Ectodermal cell (in vitro differentiated cells): ENCODE data around the gene IGF1R.

Source experiments
- H3K27ac ChIP-seq: 2 replicates; pipeline ENCODE4 v1.7.0; 2013; ENCODE audit warnings: mild to moderate bottlenecking, low read depth, low read length; ENCODE audit not compliant: insufficient read depth, poor library complexity, severe bottlenecking
- H3K27me3 ChIP-seq: 2 replicates; pipeline ENCODE4 v1.7.0; 2013; ENCODE audit warnings: mild to moderate bottlenecking, low read length; ENCODE audit not compliant: insufficient read depth, control insufficient read depth, poor library complexity, severe bottlenecking
- H3K36me3 ChIP-seq: one replicate; pipeline ENCODE4 v1.7.0; 2013; ENCODE audit warnings: low read length; ENCODE audit not compliant: control insufficient read depth, insufficient read depth
- H3K4me1 ChIP-seq: one replicate; pipeline ENCODE4 v1.7.0; 2013; ENCODE audit warnings: low read length; ENCODE audit not compliant: control insufficient read depth, insufficient read depth
- H3K4me3 ChIP-seq: 2 replicates; pipeline ENCODE4 v1.7.0; 2013; ENCODE audit warnings: low read depth, low read length, control low read depth; ENCODE audit not compliant: insufficient read depth
- H3K9me3 ChIP-seq: 2 replicates; pipeline ENCODE4 v1.7.0; 2013; ENCODE audit warnings: mild to moderate bottlenecking, low read length, moderate library complexity; ENCODE audit not compliant: control insufficient read depth
- WGBS, 2 experiments: methylation state at CpG; one replicate each; pipeline ENCODE4 v1.1.7; 2013; ENCODE audit warnings: missing lambda C conversion rate in 2 of 2; 5-methylcytosine and 5-hydroxymethylcytosine counted together

The IGF1R gene

GRCh38 chr15:98853617-98854420 lies 205.5 kb downstream of the IGF1R start:
- peak overlapping the region; percentile 39 for H3K27ac ChIP-seq
- H3K27me3 ChIP-seq, result no peaks in the 10 kb centered on the region
- 44 to 49% methylated on average over 17 to 18 of the region's 18 CpGs for WGBS, 2 experiments
- no peaks in the 10 kb centered on the region for H3K36me3 ChIP-seq
- no peak overlapping the region for H3K4me3 ChIP-seq
- no peaks in the 10 kb centered on the region for H3K9me3 ChIP-seq
- peaks cover 38% of the 10 kb centered on the region for H3K4me1 ChIP-seq

GRCh38 chr15:98854496-98854895 lies 206.2 kb downstream of the IGF1R start:
- WGBS, 2 experiments, result 78 to 82% methylated on average over 7 of the region's 7 CpGs
- Histone ChIP-seq H3K36me3 (no peaks in the 10 kb centered on the region), H3K9me3 (no peaks in the 10 kb centered on the region), H3K4me1 (peaks cover 38% of the 10 kb centered on the region), H3K27ac (no peak overlapping the region), H3K27me3 (no peaks in the 10 kb centered on the region), H3K4me3 (no peak overlapping the region)

- whole genome bisulfite sequencing, 2 experiments, result 91 to 94% methylated on average over 9 to 10 of the region's 10 CpGs
- no peak overlapping the region for H3K4me3 ChIP-seq
Observed at GRCh38 chr15:98855067-98855814, 206.9 kb downstream of the IGF1R start.

GRCh38 chr15:98855815-98856531 lies 207.6 kb downstream of the IGF1R start:
- no peak overlapping the region for H3K27ac ChIP-seq

More at GRCh38 chr15:98855067-98855814, 206.9 kb downstream of the IGF1R start:
- no peaks in the 10 kb centered on the region for H3K9me3 ChIP-seq
- no peak overlapping the region for H3K27ac ChIP-seq
- H3K27me3 ChIP-seq, result no peaks in the 10 kb centered on the region
- H3K4me1 ChIP-seq, result peaks cover 38% of the 10 kb centered on the region
- no peaks in the 10 kb centered on the region for H3K36me3 ChIP-seq

GRCh38 chr15:98856532-98856907 lies 208.2 kb downstream of the IGF1R start:
- Histone ChIP-seq H3K27me3 (no peaks in the 10 kb centered on the region), H3K27ac (no peak overlapping the region), H3K4me3 (no peak overlapping the region), H3K36me3 (no peaks in the 10 kb centered on the region), H3K4me1 (peaks cover 37% of the 10 kb centered on the region), H3K9me3 (no peaks in the 10 kb centered on the region)
- 92 to 100% methylated on average over 1 of the region's 1 CpG for whole genome bisulfite sequencing, 2 experiments

More at GRCh38 chr15:98855815-98856531, 207.6 kb downstream of the IGF1R start:
- H3K4me3 ChIP-seq, result no peak overlapping the region
- WGBS, 2 experiments, result 69% methylated on average over 10 of the region's 10 CpGs
- H3K36me3 ChIP-seq, result no peaks in the 10 kb centered on the region
- H3K27me3 ChIP-seq, result no peaks in the 10 kb centered on the region
- H3K4me1 ChIP-seq, result peaks cover 38% of the 10 kb centered on the region
- no peaks in the 10 kb centered on the region for H3K9me3 ChIP-seq

- no peaks in the 10 kb centered on the region for H3K27me3 ChIP-seq
- H3K9me3 ChIP-seq, result no peaks in the 10 kb centered on the region
- WGBS, 2 experiments, result 68 to 71% methylated on average over 9 of the region's 9 CpGs
- no peaks in the 10 kb centered on the region for H3K36me3 ChIP-seq
- no peak overlapping the region for H3K27ac ChIP-seq
- H3K4me3 ChIP-seq, result no peak overlapping the region
- H3K4me1 ChIP-seq, result peaks cover 33% of the 10 kb centered on the region
Observed at GRCh38 chr15:98858610-98859023, 210.3 kb downstream of the IGF1R start.

GRCh38 chr15:98859149-98859548 lies 210.8 kb downstream of the IGF1R start:
- Histone ChIP-seq H3K27ac (no peak overlapping the region), H3K36me3 (no peaks in the 10 kb centered on the region), H3K27me3 (no peaks in the 10 kb centered on the region), H3K4me1 (peaks cover 28% of the 10 kb centered on the region), H3K9me3 (no peaks in the 10 kb centered on the region), H3K4me3 (no peak overlapping the region)
- 96 to 98% methylated on average over 6 of the region's 6 CpGs for WGBS, 2 experiments

GRCh38 chr15:98860281-98861041 lies 212.1 kb downstream of the IGF1R start:
- 87 to 95% methylated on average over 4 of the region's 4 CpGs for WGBS, 2 experiments
- no peaks in the 10 kb centered on the region for H3K9me3 ChIP-seq
- no peak overlapping the region for H3K27ac ChIP-seq
- no peaks in the 10 kb centered on the region for H3K36me3 ChIP-seq
- H3K4me1 ChIP-seq, result peaks cover 17% of the 10 kb centered on the region
- no peak overlapping the region for H3K4me3 ChIP-seq
- H3K27me3 ChIP-seq, result no peaks in the 10 kb centered on the region

- Histone ChIP-seq H3K4me1 (peaks cover 13% of the 10 kb centered on the region), H3K9me3 (no peaks in the 10 kb centered on the region), H3K27me3 (no peaks in the 10 kb centered on the region), H3K4me3 (no peak overlapping the region), H3K36me3 (no peaks in the 10 kb centered on the region), H3K27ac (no peak overlapping the region)
- 65 to 66% methylated on average over 6 of the region's 6 CpGs for WGBS, 2 experiments
Observed at GRCh38 chr15:98861188-98861587, 212.8 kb downstream of the IGF1R start.
